GM12872 (cell line): ENCODE data around the gene MSI2.

Experiments
- CTCF ChIP-seq: IDR thresholded peaks from 3 replicates; pipeline ENCODE4 v1.5.1; 2011; ENCODE audit warnings: low read depth, mild to moderate bottlenecking, low read length, moderate library complexity; ENCODE audit not compliant: insufficient read depth

MSI2 gene

GRCh38 chr17:57699751-57700219 is 443.5 kb downstream of the MSI2 start:
- TF ChIP-seq CTCF = no peak

GRCh38 chr17:57701124-57701523 is 444.8 kb downstream of the MSI2 start:
- TF ChIP-seq CTCF = no peak

GRCh38 chr17:57703273-57703672 is 446.9 kb downstream of the MSI2 start:
- no peak for TF ChIP-seq CTCF

GRCh38 chr17:57704448-57704847 is 448.1 kb downstream of the MSI2 start:
- TF ChIP-seq CTCF = no peak

GRCh38 chr17:57705921-57706695 is 449.8 kb downstream of the MSI2 start:
- no peak for TF ChIP-seq CTCF

- TF ChIP-seq CTCF = no peak
Observed at GRCh38 chr17:57706761-57707160, 450.4 kb downstream of the MSI2 start.

GRCh38 chr17:57707892-57708291 is 451.6 kb downstream of the MSI2 start:
- TF ChIP-seq CTCF = no peak
